ENCODE results near the gene ZNF574. TPM values are rescaled to one million over a fixed set of nuclear protein-coding genes. Genes with fewer than 3 reads are reported as not detected.

The ZNF574 gene
- polyA plus RNA-seq, 3 donors, result 4.2 to 8.0 (median 5.3) TPM

DNA sequence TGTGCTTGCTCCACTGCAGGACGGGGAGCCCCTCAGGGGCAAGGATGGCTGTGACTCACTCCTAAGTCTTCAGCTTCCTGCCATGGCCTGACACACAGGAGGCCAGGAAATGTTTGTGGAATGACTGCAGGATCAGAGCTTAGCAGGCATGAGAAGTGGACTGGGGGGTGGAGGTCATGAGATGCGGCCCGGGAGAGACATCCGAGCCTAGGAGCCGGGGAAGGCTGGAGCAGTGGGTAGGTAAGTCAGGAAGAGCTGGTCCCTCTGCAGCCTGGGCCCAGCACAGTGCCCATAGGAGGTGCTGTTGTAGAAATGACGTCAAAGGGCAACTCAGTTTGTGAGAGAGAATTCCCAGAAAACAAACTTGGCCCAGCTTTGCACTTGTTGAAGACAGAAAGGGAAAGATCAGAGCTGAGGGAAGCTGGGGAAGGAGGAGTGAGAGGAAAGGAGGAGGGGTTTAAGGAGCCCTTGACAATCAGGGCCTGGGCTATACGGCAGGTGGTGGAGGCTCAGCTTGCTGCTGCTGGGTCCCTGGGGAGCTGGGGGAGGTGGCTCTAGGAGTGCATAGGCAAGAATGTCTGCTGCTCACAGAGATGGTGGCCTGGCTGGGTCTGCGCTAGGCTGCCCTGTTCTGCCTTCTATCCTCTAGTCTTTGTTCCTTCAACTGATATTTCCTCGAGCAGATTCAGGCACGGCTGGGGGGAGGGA, 37.8 kb downstream of the ZNF574 start:
- WGBS, 3 donors, result 42 to 48% (median 43%) methylated on average over 10 of the region's 10 CpGs
- no peak overlapping the region for H3K27ac ChIP-seq (ENCODE audit: low read depth, low read length)

DNA sequence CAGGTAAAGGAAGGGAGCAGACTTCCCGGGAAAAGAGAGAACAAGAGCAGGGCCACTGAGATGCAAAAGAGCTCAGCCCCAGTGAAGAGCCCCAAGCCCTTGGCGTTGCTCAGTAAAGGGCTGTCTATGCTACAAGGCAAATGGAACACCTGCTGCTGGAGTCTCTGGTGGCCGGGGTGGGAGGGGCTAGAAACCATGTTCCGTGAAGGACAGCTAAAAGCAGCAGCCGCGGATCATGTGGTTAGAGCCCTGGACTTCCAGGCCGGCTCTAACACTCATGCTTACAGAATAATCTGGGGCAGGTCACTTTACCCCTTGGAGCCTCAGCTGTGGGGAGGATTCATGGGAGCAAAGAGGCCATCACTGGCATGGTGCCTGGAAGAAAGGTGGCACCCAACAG, 38.4 kb downstream of the ZNF574 start:
- H3K27ac ChIP-seq (ENCODE audit: low read depth, low read length), result no peak overlapping the region
- 26 to 58% (median 57%) methylated on average over 7 of the region's 7 CpGs for WGBS, 3 donors

DNA sequence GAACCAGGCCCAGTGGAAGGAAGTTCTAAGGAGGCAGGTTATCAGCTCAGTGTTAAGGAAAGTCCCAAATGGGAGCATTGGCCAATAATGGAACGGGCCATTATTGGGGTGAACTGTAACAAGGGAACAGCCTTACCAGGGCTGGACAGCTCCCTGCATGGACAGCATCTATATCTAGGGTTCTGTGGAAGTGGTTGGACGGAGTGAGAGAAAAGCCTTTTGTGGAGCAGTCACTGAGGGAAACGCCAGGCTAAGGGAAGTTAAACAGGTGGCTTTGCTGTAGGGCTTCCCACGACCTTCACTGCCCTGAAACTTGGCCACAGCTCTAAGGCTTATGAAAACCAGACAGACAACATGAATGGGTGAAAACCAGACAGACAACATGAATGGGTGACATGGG, 39.3 kb downstream of the ZNF574 start:
- H3K27ac ChIP-seq (ENCODE audit: low read depth, low read length), result no peak overlapping the region
- WGBS, 3 donors, result 22 to 64% (median 62%) methylated on average over 4 of the region's 4 CpGs

DNA sequence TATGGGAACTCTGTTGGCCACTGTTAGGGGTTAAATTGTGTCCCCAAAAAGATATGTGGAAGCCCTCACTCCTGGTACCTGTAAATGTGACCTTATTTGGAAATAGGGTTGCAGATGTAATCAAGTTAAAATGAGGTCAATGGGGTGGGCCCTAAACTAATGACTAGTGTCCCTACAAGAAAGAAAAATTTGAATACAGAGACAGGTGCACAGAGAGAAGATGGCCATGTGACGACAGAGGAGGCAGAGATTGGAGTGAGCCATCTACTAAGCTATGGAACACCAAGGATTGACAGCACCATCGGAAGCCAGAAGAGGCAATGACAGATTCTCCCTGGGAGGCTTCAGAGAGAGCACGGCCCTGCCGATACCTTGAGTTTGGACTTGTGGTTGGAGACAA, 39.7 kb downstream of the ZNF574 start:
- 62 to 92% (median 91%) methylated on average over 4 of the region's 4 CpGs for WGBS, 3 donors
- no peak overlapping the region for H3K27ac ChIP-seq (ENCODE audit: low read depth, low read length)

DNA sequence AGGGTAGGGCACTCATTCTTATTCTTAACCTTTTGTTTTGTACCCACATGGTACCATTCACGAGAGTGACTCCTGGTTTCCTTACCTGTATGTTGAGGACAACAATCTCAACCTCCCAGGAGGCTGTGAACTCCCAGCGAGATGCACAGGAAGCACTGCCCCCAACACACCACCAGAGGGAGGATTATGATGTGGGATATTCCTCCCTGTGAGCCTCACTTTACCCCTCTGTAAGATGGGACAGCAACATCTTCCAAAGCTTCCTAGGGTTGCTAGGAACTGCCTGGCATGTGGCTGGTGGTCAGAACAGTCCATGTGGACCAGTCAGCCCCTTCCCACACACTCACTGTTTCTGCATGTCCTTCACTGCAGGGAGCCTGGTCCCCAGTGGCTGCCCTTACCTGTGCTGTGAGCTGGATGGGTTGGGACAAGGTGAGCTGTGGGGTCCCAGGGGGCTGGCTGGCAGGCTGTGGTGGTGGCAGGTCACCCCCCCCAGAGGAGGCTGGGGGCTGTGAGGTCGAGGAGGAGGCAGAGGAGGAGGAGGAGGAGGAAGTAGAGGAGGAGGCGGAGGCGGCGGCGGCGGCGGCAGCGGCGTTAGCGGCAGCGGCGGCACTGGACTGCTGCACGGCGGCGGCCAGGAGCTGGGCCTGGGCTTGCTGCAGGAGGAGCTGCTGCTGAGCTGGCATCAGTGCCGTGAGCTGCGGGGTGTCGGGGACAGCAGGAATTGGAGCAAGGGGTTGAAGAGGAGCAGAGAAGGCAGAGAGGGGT, 40.5 kb downstream of the ZNF574 start:
- H3K27ac ChIP-seq (ENCODE audit: low read depth, low read length), result no peak overlapping the region
- WGBS, 3 donors, result 91 to 93% (median 92%) methylated on average over 19 to 20 of the region's 20 CpGs

DNA sequence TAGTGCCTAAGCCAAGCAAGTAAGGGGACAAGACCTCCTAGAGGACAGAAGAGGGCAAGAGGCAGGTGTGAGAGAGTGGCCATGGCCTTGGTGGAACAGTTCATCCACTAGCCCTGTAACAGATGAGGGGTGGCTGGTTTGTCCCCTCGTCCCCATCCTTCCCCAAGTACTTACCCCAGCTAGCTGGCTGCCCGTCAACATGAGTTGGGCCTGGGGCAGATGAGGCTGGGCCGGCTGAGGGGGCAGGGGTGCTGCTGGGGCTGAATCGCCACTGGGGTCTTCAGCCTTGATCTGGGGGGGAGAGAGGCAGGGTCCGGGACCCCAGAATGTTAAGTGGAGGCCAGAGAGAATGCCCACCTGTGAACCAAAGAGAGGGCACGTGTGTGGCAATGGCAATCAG, 41.1 kb downstream of the ZNF574 start:
- 91 to 94% (median 93%) methylated on average over 6 of the region's 6 CpGs for WGBS, 3 donors

DNA sequence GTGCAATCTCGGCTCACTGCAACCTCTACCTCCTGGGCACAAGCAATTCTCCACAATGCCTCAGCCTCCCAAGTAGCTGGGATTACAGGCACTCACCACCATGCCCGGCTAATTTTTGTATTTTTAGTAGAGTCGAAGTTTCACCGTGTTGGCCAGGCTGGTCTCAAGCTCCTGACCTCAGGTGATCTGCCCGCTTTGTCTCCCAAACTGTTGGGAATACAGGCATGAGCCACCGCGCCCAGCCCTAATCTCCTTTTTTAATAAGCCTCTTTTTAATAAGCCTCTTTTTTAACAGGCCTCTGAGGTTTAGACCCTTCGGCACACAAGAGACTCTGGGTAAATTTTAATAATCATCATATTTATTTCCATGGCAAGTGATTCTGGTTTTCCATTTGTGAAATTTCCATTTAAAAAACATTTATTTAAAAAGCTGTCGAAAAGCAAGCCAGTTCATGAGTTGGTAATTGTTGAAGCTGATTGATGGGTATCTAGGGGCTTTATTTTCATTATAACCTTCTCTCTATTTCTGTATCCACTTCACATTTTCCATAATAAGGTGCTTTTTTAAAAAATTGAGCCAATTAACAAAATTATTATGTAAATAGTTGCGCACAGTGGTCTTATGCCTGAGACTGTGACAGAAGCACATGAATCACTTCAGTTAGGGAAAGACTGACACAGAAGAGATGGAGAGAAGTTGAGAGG, 44.5 kb downstream of the ZNF574 start:
- WGBS, 3 donors, result 92 to 93% (median 93%) methylated on average over 10 of the region's 10 CpGs
- H3K27ac ChIP-seq (ENCODE audit: low read depth, low read length), result no peak overlapping the region

More for the DNA sequence above, 41.1 kb downstream of the ZNF574 start:
- no peak overlapping the region for H3K27ac ChIP-seq (ENCODE audit: low read depth, low read length)

DNA sequence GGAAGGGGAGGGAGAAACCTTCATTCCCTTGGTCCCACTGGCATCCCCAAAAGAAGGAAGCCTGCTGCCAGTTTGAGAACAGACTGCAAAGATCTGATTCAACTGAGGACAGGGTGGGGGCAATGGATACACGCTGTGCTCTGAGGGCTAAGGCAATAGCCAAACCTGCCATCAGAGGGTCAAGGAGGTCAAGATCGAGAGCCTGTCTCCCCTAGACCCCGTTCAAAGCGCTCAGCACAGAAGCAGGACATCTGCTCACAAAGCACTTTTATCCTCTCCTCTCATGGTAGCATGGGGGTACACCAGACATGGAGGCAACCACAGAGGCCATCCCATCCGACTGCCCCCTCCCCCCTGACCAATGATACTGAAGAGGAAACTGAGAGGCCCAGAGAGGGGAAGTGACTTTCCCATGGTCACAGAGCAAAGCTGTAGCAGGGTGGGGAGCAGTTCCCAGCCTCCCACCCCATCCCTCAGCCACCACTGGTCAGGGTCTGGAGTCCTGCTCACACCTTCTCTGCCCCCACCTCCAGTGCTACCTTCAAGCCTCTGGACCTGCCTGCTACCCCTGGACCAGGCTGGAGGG, 45.2 kb downstream of the ZNF574 start:
- H3K27ac ChIP-seq (ENCODE audit: low read depth, low read length), result no peak overlapping the region
- WGBS, 3 donors, result 50 to 63% (median 51%) methylated on average over 5 of the region's 5 CpGs

DNA sequence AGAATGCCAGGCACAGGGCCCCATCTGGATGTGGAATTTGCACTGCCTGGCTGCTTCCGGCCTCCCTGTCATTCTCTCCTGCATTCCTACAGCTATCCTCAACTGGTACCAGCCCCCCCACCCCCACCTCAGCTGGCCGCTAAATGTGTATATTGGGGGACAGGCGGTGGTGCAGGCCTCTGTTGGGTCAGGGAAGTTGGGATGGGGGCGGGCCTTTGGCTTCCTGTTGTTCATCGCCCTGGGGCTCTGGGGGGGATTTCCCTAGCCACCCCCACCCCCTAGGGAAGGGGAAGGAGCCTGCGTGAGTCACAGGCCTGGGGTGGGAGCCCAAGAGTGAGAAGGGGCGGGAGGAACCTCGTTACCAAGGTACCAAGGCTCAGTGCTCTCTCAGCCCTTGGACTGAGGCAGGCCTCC, 45.7 kb downstream of the ZNF574 start:
- WGBS, 3 donors, result 16 to 69% (median 19%) methylated on average over 8 of the region's 8 CpGs
- no peak overlapping the region for H3K27ac ChIP-seq (ENCODE audit: low read depth, low read length)

DNA sequence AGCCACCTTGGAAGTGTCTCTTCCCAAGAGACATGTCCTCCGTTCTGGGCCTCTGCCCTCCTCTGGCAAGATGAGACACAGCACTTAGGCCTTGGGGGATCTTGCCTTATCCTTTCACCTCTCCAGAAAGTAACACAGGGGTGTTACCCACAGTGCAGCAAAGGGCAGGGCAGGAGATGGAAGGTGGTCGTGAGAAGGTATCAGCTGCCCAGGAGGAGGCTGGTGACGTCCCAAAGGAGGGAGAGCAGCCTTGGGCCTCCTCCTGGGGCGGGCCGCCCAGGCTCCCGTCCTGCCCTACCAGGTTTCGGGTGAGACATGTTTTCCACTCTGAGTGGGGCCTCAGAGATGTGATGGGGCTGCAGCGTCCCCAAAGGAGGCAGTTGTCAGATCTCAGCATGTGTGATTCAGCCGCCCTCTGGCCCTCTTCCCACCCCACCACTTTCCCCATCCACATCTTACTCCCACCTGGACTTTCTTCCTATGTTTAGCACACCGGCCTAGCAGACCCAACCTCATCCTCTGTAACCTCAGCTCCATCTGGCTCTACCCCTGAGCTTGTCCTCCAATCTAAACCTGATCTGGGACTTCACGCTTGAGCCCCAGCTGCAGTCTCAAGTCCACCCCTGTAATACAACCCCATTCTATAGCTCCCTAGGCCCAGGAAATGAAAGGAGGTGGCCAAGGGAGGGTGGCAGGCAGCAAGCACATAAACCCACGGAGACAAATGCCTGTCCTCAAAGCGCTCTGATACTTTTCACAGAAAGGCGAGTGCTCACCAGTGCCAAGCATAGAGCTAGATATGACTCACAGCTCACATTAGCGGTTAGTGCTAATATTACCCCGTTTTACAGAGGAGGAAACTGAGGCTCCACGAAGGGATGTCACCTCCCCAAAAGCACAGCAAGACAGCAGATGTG, 47.0 kb downstream of the ZNF574 start:
- WGBS, 3 donors, result 78 to 85% (median 80%) methylated on average over 16 to 17 of the region's 17 CpGs
- H3K27ac ChIP-seq (ENCODE audit: low read depth, low read length), result no peak overlapping the region

DNA sequence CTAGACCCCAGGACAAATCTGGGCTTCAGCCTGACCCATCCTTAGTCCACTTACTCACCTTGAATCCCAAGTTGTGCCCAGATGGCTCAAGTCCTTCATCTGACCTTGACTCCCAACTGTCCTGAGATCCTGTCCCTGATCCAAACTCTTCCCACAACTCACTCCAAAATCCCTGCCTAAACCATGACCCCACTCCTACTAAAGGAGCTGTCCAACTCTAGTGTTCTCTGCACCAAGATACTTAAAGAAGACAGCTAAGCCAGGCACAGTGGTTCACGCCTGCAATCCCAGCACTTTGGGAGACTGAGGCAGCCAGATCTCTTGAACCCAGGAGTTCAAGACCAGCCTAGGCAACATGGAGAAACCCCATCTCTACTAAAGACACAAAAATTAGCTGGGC, 47.8 kb downstream of the ZNF574 start:
- WGBS, 3 donors, result 86 to 96% (median 96%) methylated on average over 1 of the region's 1 CpG
- H3K27ac ChIP-seq (ENCODE audit: low read depth, low read length), result no peak overlapping the region

DNA sequence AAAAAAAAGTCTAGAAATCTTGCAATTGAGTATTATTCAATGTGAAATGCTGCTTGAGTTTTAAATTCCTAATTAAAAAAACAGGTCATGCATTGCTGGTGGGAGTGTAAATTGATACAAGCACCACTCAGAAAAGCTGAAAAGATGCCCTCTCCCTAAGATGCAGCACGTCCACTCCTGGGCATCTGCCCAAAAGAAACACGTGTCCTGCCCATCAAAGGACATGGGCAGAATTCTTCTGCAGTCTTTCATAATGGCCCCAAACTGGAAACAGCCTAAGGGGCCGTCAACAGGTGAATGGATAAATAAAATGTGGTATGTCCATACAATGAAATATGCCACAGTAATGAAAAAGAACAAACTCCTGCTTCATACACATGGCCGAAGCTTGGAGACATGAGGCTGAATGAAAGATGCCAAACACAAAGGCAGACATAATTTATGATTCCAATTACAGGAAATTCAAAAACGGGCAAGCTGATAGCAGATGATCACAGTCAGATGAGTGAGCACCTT, 48.5 kb downstream of the ZNF574 start:
- 80 to 85% (median 81%) methylated on average over 5 of the region's 5 CpGs for WGBS, 3 donors
- no peak overlapping the region for H3K27ac ChIP-seq (ENCODE audit: low read depth, low read length)

DNA sequence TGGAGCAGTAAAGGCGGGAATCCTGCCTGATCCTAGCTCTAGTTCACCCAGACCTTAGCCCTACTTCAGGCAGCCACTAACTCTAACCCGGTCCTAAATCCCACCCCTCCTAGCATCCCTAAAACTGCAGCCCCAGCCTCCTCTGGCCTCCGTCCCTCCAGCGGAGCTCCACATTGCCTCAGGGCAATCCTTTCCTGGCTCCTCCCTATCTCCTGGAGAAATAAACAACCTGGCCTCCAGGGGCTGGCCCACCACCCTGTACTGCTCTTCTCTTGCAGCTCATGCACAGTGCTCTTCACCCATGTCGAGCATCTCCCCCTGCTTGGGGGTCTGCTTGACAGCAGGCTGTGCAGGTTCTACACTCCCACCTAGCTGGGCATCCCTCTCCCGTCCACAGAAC, 49.6 kb downstream of the ZNF574 start:
- WGBS, 3 donors, result 69 to 72% (median 69%) methylated on average over 6 of the region's 6 CpGs

DNA sequence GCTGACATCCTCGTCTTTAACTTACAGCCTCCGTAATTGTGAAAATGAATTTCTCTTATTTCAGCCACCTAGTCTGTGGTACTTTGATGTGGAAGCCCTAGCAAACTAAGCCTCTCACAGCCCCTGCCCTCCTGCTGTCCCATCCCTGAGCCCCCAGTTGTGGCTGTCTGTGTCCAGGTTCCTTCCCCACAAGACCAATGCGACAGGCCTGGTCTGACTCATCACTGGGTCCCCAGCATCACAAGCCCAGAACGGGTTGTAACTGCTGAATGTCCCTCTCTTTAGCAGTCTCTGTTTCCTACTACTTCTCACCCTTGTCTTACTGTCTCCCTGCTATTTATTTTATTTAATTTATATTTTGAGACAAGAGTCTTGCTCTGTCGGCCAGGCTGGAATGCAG, 50.6 kb downstream of the ZNF574 start:
- WGBS, 3 donors, result 74 to 82% (median 80%) methylated on average over 5 of the region's 5 CpGs

More for the DNA sequence above, 49.6 kb downstream of the ZNF574 start:
- H3K27ac ChIP-seq (ENCODE audit: low read depth, low read length), result no peak overlapping the region

DNA sequence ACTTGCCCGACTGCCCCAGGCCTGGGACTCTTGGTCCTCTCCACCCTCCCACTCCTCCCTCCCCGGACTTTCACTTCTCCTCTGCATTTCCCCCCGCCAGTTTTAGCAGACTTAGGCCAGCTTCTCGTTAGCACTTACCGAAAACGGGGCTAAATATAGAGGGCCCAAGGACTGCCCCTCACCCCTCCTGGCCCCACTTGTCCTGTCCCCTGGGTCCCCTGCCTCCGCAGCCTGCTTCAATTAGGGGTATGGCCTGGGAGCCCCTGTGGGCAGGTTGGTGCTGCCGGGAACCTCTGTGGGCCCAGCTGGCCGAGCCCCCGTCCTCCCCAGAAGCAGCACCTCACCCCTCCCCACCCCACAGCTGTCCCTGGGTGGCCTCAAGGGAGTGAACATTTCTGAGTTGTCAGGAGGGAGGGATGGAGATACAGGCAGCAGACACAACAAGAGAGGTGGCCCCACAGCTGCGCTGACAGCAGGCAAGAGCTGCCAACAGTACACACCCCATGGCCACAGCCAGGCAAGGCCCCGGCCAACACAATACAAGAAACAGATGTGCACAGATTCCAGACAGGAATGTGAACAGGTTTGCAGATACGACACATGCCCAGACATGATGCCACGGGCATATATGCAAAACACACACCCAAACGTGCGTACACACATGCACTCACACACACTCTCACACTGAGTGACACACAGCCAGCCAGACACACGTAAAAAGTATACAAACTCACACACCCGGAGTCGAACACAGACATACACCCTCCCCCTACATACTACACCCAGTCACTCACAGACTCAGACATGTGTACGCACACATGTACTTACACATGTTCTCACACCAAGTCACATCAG, 53.7 kb downstream of the ZNF574 start:
- WGBS, 3 donors, result 35 to 67% (median 36%) methylated on average over 20 of the region's 20 CpGs
- no peak overlapping the region for H3K27ac ChIP-seq (ENCODE audit: low read depth, low read length)

More for the DNA sequence above, 50.6 kb downstream of the ZNF574 start:
- no peak overlapping the region for H3K27ac ChIP-seq (ENCODE audit: low read depth, low read length)

DNA sequence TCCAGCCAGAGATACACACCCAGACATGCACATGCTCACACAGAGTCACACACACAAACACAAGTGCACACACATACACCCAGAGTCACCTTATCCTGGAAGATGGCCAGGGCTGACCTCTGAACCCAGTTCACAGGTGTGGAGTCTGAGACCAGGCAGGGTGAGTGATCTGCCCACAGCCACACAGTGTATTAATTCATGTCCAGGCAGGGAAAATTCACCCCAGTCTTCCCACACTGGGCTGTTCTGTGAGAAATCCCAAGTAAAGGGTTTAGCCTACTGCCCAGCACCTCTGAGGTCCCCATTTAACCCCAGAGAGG, 54.2 kb downstream of the ZNF574 start:
- no peak overlapping the region for H3K27ac ChIP-seq (ENCODE audit: low read depth, low read length)
